ENCODE measurements around the gene AKAP11.

The AKAP11 gene

GRCh38 chr13:42275506-42275905 is 3.6 kb downstream of the AKAP11 start:
- H3K27me3 ChIP-seq (ENCODE audit: control insufficient read depth, insufficient read depth, low read length): no peaks in the 10 kb centered on the region
- no peak overlapping the region for H3K4me3 ChIP-seq (ENCODE audit: low read depth, low read length)
- H3K4me1 ChIP-seq (ENCODE audit: control insufficient read depth, insufficient read depth, low read length): peaks cover 8% of the 10 kb centered on the region
- H3K9ac ChIP-seq (ENCODE audit: low read depth, low read length): no peak overlapping the region
- H3K36me3 ChIP-seq (ENCODE audit: control insufficient read depth, insufficient read depth, low read length): no peaks in the 10 kb centered on the region
- H3K9me3 ChIP-seq (ENCODE audit: control insufficient read depth, insufficient read depth, low read length): no peaks in the 10 kb centered on the region

- H3K27me3 ChIP-seq (ENCODE audit: control insufficient read depth, insufficient read depth, low read length): no peaks in the 10 kb centered on the region
- H3K36me3 ChIP-seq (ENCODE audit: control insufficient read depth, insufficient read depth, low read length): no peaks in the 10 kb centered on the region
- no peak overlapping the region for H3K4me3 ChIP-seq (ENCODE audit: low read depth, low read length)
- peaks cover 8% of the 10 kb centered on the region for H3K4me1 ChIP-seq (ENCODE audit: control insufficient read depth, insufficient read depth, low read length)
- no peaks in the 10 kb centered on the region for H3K9me3 ChIP-seq (ENCODE audit: control insufficient read depth, insufficient read depth, low read length)
- no peak overlapping the region for H3K9ac ChIP-seq (ENCODE audit: low read depth, low read length)
Measured at GRCh38 chr13:42276683-42277082, 4.7 kb downstream of the AKAP11 start.

GRCh38 chr13:42277618-42278276 is 5.8 kb downstream of the AKAP11 start:
- no peak overlapping the region for H3K4me3 ChIP-seq (ENCODE audit: low read depth, low read length)
- no peaks in the 10 kb centered on the region for H3K27me3 ChIP-seq (ENCODE audit: control insufficient read depth, insufficient read depth, low read length)
- no peaks in the 10 kb centered on the region for H3K9me3 ChIP-seq (ENCODE audit: control insufficient read depth, insufficient read depth, low read length)
- no peaks in the 10 kb centered on the region for H3K36me3 ChIP-seq (ENCODE audit: control insufficient read depth, insufficient read depth, low read length)
- H3K4me1 ChIP-seq (ENCODE audit: control insufficient read depth, insufficient read depth, low read length): peaks cover 8% of the 10 kb centered on the region
- H3K9ac ChIP-seq (ENCODE audit: low read depth, low read length): no peak overlapping the region

GRCh38 chr13:42279080-42279479 is 7.1 kb downstream of the AKAP11 start:
- peaks cover 16% of the 10 kb centered on the region for H3K4me1 ChIP-seq (ENCODE audit: control insufficient read depth, insufficient read depth, low read length)
- H3K27me3 ChIP-seq (ENCODE audit: control insufficient read depth, insufficient read depth, low read length): no peaks in the 10 kb centered on the region
- H3K9ac ChIP-seq (ENCODE audit: low read depth, low read length): no peak overlapping the region
- H3K36me3 ChIP-seq (ENCODE audit: control insufficient read depth, insufficient read depth, low read length): no peaks in the 10 kb centered on the region
- no peak overlapping the region for H3K4me3 ChIP-seq (ENCODE audit: low read depth, low read length)
- no peaks in the 10 kb centered on the region for H3K9me3 ChIP-seq (ENCODE audit: control insufficient read depth, insufficient read depth, low read length)

- Histone ChIP-seq H3K9ac (ENCODE audit: low read depth, low read length) (no peak overlapping the region), H3K27me3 (ENCODE audit: control insufficient read depth, insufficient read depth, low read length) (no peaks in the 10 kb centered on the region), H3K4me3 (ENCODE audit: low read depth, low read length) (no peak overlapping the region), H3K9me3 (ENCODE audit: control insufficient read depth, insufficient read depth, low read length) (no peaks in the 10 kb centered on the region), H3K36me3 (ENCODE audit: control insufficient read depth, insufficient read depth, low read length) (no peaks in the 10 kb centered on the region), H3K4me1 (ENCODE audit: control insufficient read depth, insufficient read depth, low read length) (peaks cover 17% of the 10 kb centered on the region)
Measured at GRCh38 chr13:42279986-42280385, 8.0 kb downstream of the AKAP11 start.

GRCh38 chr13:42280537-42280936 is 8.6 kb downstream of the AKAP11 start:
- no peaks in the 10 kb centered on the region for H3K9me3 ChIP-seq (ENCODE audit: control insufficient read depth, insufficient read depth, low read length)
- no peaks in the 10 kb centered on the region for H3K36me3 ChIP-seq (ENCODE audit: control insufficient read depth, insufficient read depth, low read length)
- H3K9ac ChIP-seq (ENCODE audit: low read depth, low read length): peak overlapping the region; percentile 17
- H3K4me3 ChIP-seq (ENCODE audit: low read depth, low read length): no peak overlapping the region
- no peaks in the 10 kb centered on the region for H3K27me3 ChIP-seq (ENCODE audit: control insufficient read depth, insufficient read depth, low read length)
- H3K4me1 ChIP-seq (ENCODE audit: control insufficient read depth, insufficient read depth, low read length): peaks cover 13% of the 10 kb centered on the region

GRCh38 chr13:42283574-42283973 is 11.6 kb downstream of the AKAP11 start:
- Histone ChIP-seq H3K36me3 (ENCODE audit: control insufficient read depth, insufficient read depth, low read length) (no peaks in the 10 kb centered on the region), H3K4me1 (ENCODE audit: control insufficient read depth, insufficient read depth, low read length) (peaks cover 9% of the 10 kb centered on the region), H3K9ac (ENCODE audit: low read depth, low read length) (no peak overlapping the region), H3K9me3 (ENCODE audit: control insufficient read depth, insufficient read depth, low read length) (no peaks in the 10 kb centered on the region), H3K27me3 (ENCODE audit: control insufficient read depth, insufficient read depth, low read length) (no peaks in the 10 kb centered on the region), H3K4me3 (ENCODE audit: low read depth, low read length) (no peak overlapping the region)

- Histone ChIP-seq H3K9me3 (ENCODE audit: control insufficient read depth, insufficient read depth, low read length) (no peaks in the 10 kb centered on the region), H3K9ac (ENCODE audit: low read depth, low read length) (no peak overlapping the region), H3K4me3 (ENCODE audit: low read depth, low read length) (no peak overlapping the region), H3K4me1 (ENCODE audit: control insufficient read depth, insufficient read depth, low read length) (peaks cover 9% of the 10 kb centered on the region), H3K27me3 (ENCODE audit: control insufficient read depth, insufficient read depth, low read length) (no peaks in the 10 kb centered on the region), H3K36me3 (ENCODE audit: control insufficient read depth, insufficient read depth, low read length) (no peaks in the 10 kb centered on the region)
Measured at GRCh38 chr13:42284068-42284467, 12.1 kb downstream of the AKAP11 start.

- H3K4me3 ChIP-seq (ENCODE audit: low read depth, low read length): no peak overlapping the region
- H3K9ac ChIP-seq (ENCODE audit: low read depth, low read length): no peak overlapping the region
- no peaks in the 10 kb centered on the region for H3K27me3 ChIP-seq (ENCODE audit: control insufficient read depth, insufficient read depth, low read length)
- no peaks in the 10 kb centered on the region for H3K9me3 ChIP-seq (ENCODE audit: control insufficient read depth, insufficient read depth, low read length)
- H3K4me1 ChIP-seq (ENCODE audit: control insufficient read depth, insufficient read depth, low read length): no peaks in the 10 kb centered on the region
- H3K36me3 ChIP-seq (ENCODE audit: control insufficient read depth, insufficient read depth, low read length): peaks cover 5% of the 10 kb centered on the region
Measured at GRCh38 chr13:42298392-42298791, 26.4 kb downstream of the AKAP11 start.

GRCh38 chr13:42305503-42305902 is 33.6 kb downstream of the AKAP11 start:
- no peaks in the 10 kb centered on the region for H3K27me3 ChIP-seq (ENCODE audit: control insufficient read depth, insufficient read depth, low read length)
- H3K4me1 ChIP-seq (ENCODE audit: control insufficient read depth, insufficient read depth, low read length): no peaks in the 10 kb centered on the region
- H3K4me3 ChIP-seq (ENCODE audit: low read depth, low read length): no peak overlapping the region
- no peaks in the 10 kb centered on the region for H3K9me3 ChIP-seq (ENCODE audit: control insufficient read depth, insufficient read depth, low read length)
- H3K9ac ChIP-seq (ENCODE audit: low read depth, low read length): no peak overlapping the region
- peaks cover under 1% of the 10 kb centered on the region for H3K36me3 ChIP-seq (ENCODE audit: control insufficient read depth, insufficient read depth, low read length)

GRCh38 chr13:42307461-42307860 is 35.5 kb downstream of the AKAP11 start:
- H3K9me3 ChIP-seq (ENCODE audit: control insufficient read depth, insufficient read depth, low read length): no peaks in the 10 kb centered on the region
- H3K36me3 ChIP-seq (ENCODE audit: control insufficient read depth, insufficient read depth, low read length): no peaks in the 10 kb centered on the region
- no peak overlapping the region for H3K9ac ChIP-seq (ENCODE audit: low read depth, low read length)
- H3K4me1 ChIP-seq (ENCODE audit: control insufficient read depth, insufficient read depth, low read length): no peaks in the 10 kb centered on the region
- no peaks in the 10 kb centered on the region for H3K27me3 ChIP-seq (ENCODE audit: control insufficient read depth, insufficient read depth, low read length)
- H3K4me3 ChIP-seq (ENCODE audit: low read depth, low read length): no peak overlapping the region

GRCh38 chr13:42312817-42313431 is 41.0 kb downstream of the AKAP11 start:
- Histone ChIP-seq H3K9ac (ENCODE audit: low read depth, low read length) (no peak overlapping the region), H3K9me3 (ENCODE audit: control insufficient read depth, insufficient read depth, low read length) (no peaks in the 10 kb centered on the region), H3K36me3 (ENCODE audit: control insufficient read depth, insufficient read depth, low read length) (no peaks in the 10 kb centered on the region), H3K4me1 (ENCODE audit: control insufficient read depth, insufficient read depth, low read length) (no peaks in the 10 kb centered on the region), H3K4me3 (ENCODE audit: low read depth, low read length) (no peak overlapping the region), H3K27me3 (ENCODE audit: control insufficient read depth, insufficient read depth, low read length) (no peaks in the 10 kb centered on the region)

Measured in iPS-15b (cell line).